Uterus (tissue), 4 donors: ENCODE results near the gene PBXIP1. TPM values are rescaled to one million over a fixed set of nuclear protein-coding genes. Genes with fewer than 3 reads are reported as not detected.

Experiments used
- DNase-seq, 2 donors: peaks; one replicate each; pipeline ENCODE4 v3.0.0-alpha.2; 2019 to 2020
- H3K27ac ChIP-seq, 2 donors: fragments of 200-600 bp; sonication (generic); 1 replicate in 1 of 2; 2 replicates in 1 of 2; pipeline ENCODE4 v1.5.1; 2016 to 2018
- H3K27me3 ChIP-seq, 2 donors: fragments of 200-600 bp; sonication (generic); one replicate each; pipeline ENCODE4 v1.5.1; 2018 to 2019; ENCODE audit warnings: control low read depth in 1 of 2
- H3K36me3 ChIP-seq, 2 donors: fragments of 200-600 bp; sonication (generic); one replicate each; pipeline ENCODE4 v1.5.1; 2019; ENCODE audit warnings: control low read depth in 1 of 2
- H3K4me1 ChIP-seq, 2 donors: fragments of 200-600 bp; sonication (generic); one replicate each; pipeline ENCODE4 v1.5.1; 2018 to 2019; ENCODE audit warnings: control low read depth in 1 of 2
- H3K4me3 ChIP-seq, 2 donors: fragments of 200-600 bp; sonication (generic); 1 replicate in 1 of 2; 2 replicates in 1 of 2; pipeline ENCODE4 v1.5.1; 2018 to 2019; ENCODE audit warnings: mild to moderate bottlenecking in 1 of 2
- H3K9me3 ChIP-seq, 2 donors: fragments of 200-600 bp; sonication (generic); one replicate each; pipeline ENCODE4 v1.5.1; 2019; ENCODE audit warnings: control low read depth in 1 of 2
- POLR2A ChIP-seq, 2 donors: fragments of 450-650 bp; IDR thresholded peaks; one replicate each; pipeline ENCODE4 v1.6.1; 2016; ENCODE audit warnings: antibody characterized with exemption in 2 of 2, mild to moderate bottlenecking in 1 of 2, moderate library complexity in 1 of 2
- intact Hi-C: fragments of 100-400 bp; cut with DNase I; formaldehyde crosslinking; loops from one replicate; pipeline ENCODE4 v1.15.1; 2023; ENCODE audit warnings: low total_unique reads
- total RNA-seq, 4 donors: library from RNA; depleted of rRNA in 3 of 4; stranded (reverse); fragments of >200 nt in 3 of 4; gene quantifications; one replicate each; pipeline versions ENCODE4 v1.1.0 to v1.2.4, GENCODE V29; 2014 to 2023
- TF ChIP-seq, protein P1 (sequence below), 4 experiments: fragments of 200-600 bp in 2 of 4; fragments of 450-650 bp in 2 of 4; sonication (generic) in 2 of 4; IDR thresholded peaks; one replicate each; pipeline ENCODE4 v1.5.1; 2016 to 2019; ENCODE audit warnings: antibody characterized with exemption in 4 of 4, mild to moderate bottlenecking in 2 of 4, moderate library complexity in 1 of 4
- donor health status: DM: yes; HTN: yes; CAD: no.

Gene PBXIP1
- total RNA-seq, 4 donors from 2014 or later = 34.4 to 151 (median 88.6) TPM

DNA sequence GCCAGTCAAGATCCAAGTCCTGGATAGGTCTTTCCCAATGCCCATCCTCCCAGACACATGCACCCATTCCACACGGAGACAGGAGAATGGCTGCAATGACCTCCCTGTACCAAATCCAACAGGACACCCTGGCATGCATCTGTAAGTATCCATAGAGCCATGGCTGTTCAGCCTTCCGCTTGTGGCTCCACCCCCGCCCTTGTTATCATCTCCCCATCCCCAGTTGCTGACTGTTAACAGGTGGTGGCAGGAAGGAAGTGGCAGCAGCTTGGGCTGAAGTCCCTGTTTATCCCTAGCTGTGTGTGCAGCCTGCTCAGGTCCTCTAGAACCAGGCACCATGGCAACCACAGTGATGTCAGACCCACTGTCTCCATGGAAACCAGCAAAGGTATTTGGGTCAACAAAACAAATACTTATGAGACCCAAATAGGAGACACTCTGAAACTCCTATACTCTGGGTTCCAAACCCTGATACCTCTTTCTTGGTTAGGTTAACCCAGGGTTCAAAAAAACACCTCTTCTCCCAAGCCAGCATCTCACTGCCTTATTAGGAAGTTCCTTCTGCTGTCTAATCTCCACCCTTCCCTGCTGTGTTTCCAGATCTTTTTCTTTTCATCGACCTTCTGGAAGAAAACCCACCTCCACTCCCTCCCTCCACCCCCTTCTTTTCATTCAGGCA lies 721 bp downstream of the PBXIP1 start:
- intact Hi-C loops = no loop called here
- no peak for TF ChIP-seq POLR2A (IDR thresholded peaks at IDR 0.05)
- TF ChIP-seq, protein P1, sequence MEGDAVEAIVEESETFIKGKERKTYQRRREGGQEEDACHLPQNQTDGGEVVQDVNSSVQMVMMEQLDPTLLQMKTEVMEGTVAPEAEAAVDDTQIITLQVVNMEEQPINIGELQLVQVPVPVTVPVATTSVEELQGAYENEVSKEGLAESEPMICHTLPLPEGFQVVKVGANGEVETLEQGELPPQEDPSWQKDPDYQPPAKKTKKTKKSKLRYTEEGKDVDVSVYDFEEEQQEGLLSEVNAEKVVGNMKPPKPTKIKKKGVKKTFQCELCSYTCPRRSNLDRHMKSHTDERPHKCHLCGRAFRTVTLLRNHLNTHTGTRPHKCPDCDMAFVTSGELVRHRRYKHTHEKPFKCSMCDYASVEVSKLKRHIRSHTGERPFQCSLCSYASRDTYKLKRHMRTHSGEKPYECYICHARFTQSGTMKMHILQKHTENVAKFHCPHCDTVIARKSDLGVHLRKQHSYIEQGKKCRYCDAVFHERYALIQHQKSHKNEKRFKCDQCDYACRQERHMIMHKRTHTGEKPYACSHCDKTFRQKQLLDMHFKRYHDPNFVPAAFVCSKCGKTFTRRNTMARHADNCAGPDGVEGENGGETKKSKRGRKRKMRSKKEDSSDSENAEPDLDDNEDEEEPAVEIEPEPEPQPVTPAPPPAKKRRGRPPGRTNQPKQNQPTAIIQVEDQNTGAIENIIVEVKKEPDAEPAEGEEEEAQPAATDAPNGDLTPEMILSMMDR (IDR thresholded peaks at IDR 0.05) = no peak
- DNase-seq = peak in 1 of 2 donors; percentile 68
- Histone ChIP-seq H3K9me3 (no peaks in the 10 kb centered on the region), H3K4me1 (peaks cover 3 to 22% of the 10 kb centered on the region in 2 donors), H3K4me3 (peak overlapping the region; percentile 48 to 57), H3K27me3 (no peaks in the 10 kb centered on the region), H3K27ac (peak overlapping the region; percentile 76 to 79), H3K36me3 (no peaks in the 10 kb centered on the region)

DNA sequence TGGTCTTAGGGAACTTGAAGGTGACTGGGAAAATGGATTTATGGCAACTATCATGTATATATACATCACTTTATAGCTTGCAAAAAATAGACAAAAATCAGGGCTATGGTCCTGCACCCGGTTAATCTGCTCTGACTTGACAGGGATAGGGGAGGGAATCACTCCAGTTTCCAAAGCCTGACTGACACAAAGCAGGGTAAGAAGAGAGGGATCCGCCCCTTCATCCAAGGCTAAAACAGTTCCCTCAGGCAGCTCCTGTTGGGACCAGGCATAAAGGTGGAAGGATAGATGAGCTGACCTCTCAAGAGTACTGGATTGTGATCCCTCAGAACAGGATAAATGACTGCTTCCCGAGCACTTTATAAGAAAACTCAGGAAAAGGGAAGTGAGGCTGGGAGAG lies 1.4 kb downstream of the PBXIP1 start:
- Histone ChIP-seq H3K9me3 (no peaks in the 10 kb centered on the region), H3K4me3 (peak overlapping the region in 1 of 2 donors; percentile 48), H3K4me1 (peaks cover 3 to 22% of the 10 kb centered on the region in 2 donors), H3K36me3 (no peaks in the 10 kb centered on the region), H3K27ac (peak overlapping the region; percentile 76 to 79), H3K27me3 (no peaks in the 10 kb centered on the region)
- DNase-seq = no peak
- TF ChIP-seq, protein P1 (IDR thresholded peaks at IDR 0.05) = no peak
- no peak for TF ChIP-seq POLR2A (IDR thresholded peaks at IDR 0.05)
- intact Hi-C loops = no loop called here

DNA sequence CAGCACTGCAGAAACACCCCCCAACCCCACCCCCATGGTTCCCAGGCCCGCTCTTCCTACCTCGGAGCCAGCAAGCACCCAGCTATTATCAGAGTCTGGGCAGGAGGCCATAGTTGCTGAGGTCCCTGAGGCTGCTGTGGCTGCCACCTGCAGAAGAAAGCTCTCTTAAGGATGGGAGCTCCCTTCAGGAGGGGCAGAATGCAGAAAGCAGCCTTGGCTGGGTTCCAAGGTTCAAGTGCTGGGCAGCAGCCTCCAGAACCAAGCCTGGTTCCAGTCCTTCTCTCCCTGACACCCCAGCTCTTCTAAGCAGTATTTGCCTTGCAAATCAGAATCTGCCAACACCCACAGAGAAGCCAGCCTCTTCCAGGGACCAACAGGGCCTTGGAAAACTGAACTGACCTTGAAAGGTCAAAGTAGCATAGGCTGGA lies 2.3 kb downstream of the PBXIP1 start:
- Histone ChIP-seq H3K9me3 (no peaks in the 10 kb centered on the region), H3K4me1 (peaks cover 3 to 22% of the 10 kb centered on the region in 2 donors), H3K27me3 (no peaks in the 10 kb centered on the region), H3K27ac (no peak overlapping the region), H3K36me3 (no peaks in the 10 kb centered on the region), H3K4me3 (no peak overlapping the region)
- no peak for DNase-seq
- no peak for TF ChIP-seq POLR2A (IDR thresholded peaks at IDR 0.05)
- TF ChIP-seq, protein P1 (IDR thresholded peaks at IDR 0.05) = no peak
- intact Hi-C loops = no loop called here

DNA sequence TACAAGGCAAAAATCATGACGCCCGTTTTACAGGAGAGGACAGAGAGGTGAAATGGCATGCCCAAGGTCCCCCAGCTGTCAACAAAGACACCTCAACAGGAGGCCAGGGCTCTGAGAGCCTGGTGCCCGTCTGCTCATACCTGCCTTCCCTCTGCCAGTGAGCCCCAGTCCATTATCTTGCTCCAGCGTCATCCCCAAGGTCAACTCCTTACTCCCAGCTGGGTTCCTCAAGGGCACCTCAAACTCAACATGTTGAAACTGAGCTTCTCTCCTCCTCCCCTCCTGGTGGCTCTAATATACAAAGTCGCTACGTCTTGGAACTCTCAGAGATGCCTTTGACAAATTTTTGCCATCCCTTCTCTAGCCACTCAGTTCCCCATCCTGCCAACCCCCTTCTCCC lies 3.2 kb downstream of the PBXIP1 start:
- DNase-seq = no peak
- no peak overlapping the region for H3K27ac ChIP-seq
- H3K4me3 ChIP-seq = no peak overlapping the region
- H3K9me3 ChIP-seq = no peaks in the 10 kb centered on the region
- H3K36me3 ChIP-seq = no peaks in the 10 kb centered on the region
- TF ChIP-seq, protein P1 (IDR thresholded peaks at IDR 0.05) = no peak
- no peak for TF ChIP-seq POLR2A (IDR thresholded peaks at IDR 0.05)
- intact Hi-C loops = no loop called here
- H3K4me1 ChIP-seq = peaks cover 3 to 22% of the 10 kb centered on the region in 2 donors
- H3K27me3 ChIP-seq = no peaks in the 10 kb centered on the region

DNA sequence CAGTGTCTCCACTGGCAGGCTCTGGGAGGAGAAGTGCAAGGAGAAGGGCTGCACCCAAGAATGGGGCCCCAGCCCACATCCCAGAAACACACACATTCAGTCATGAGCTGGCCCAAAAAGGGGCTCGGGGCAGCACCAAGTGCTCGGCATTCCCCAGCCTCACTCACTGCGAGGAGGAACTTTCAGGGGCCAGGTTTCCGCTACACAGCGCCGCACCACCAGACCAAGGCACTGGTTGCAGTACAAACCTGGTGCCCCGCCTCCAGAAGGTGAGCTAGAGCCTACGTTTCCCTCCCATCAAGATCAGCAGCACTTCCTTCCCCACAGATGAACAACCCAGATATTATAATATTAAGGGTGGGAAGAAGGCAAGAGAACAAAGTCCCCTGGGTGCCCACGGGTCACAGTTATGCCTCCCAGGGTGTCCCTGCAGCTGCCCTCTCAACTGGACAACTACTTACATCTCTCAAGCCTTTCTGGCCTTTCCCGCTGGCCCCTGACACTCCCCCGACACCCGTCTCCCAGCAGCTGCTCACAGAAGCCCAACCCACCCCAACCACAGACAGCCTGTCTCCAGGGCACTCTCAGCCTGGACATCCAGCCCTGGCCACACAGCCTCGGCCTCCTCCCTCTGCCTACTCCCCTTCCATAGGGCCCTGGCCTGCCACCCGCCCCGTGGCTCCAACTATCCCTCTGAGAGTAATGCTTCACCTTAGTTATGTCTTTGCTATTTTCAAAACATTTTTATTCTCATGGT lies 3.8 kb downstream of the PBXIP1 start:
- intact Hi-C loops = no loop called here
- H3K4me1 ChIP-seq = peaks cover 3 to 22% of the 10 kb centered on the region in 2 donors
- DNase-seq = no peak

More for the DNA sequence above, 3.8 kb downstream of the PBXIP1 start:
- Histone ChIP-seq H3K4me3 (no peak overlapping the region), H3K36me3 (no peaks in the 10 kb centered on the region), H3K9me3 (no peaks in the 10 kb centered on the region), H3K27ac (no peak overlapping the region), H3K27me3 (no peaks in the 10 kb centered on the region)
- TF ChIP-seq, protein P1 (IDR thresholded peaks at IDR 0.05) = no peak
- no peak for TF ChIP-seq POLR2A (IDR thresholded peaks at IDR 0.05)
